Measurements from ENCODE around the gene UQCRFS1.

UQCRFS1 gene

GRCh38 chr19:29212648-29213573 is at the start of gene UQCRFS1:
TSS of gene UQCRFS1 (minus strand) at chr19:29213151. CDS start at chr19:29213118, 33 bp downstream.
- Histone ChIP-seq H3K4me2 (peak within 1 kb of the TSS; percentile 99), H3K27me3 (ENCODE audit: insufficient read depth, low read depth) (no peaks in the 10 kb centered on the region), H3K36me3 (ENCODE audit: insufficient read depth) (peaks cover 15% of the 10 kb centered on the region; the same call in 1 of the 2 replicates), H3K27ac (peak within 1 kb of the TSS; percentile 98), H4K20me1 (ENCODE audit: insufficient read depth) (peaks cover 10% of the 10 kb centered on the region), H3K79me2 (ENCODE audit: insufficient read depth, low read depth) (peaks cover 50% of the 10 kb centered on the region), H3K9ac (peak within 1 kb of the TSS; percentile 100), H3K4me3 (IDR thresholded peaks at IDR 0.05; ENCODE audit: insufficient read depth, low read depth, low read length) (peak within 1 kb of the TSS; percentile 47), H2AFZ (ENCODE audit: low read depth) (peak within 1 kb of the TSS; percentile 88), H3K4me1 (ENCODE audit: low read depth, poor library complexity, severe bottlenecking) (peaks cover 11% of the 10 kb centered on the region)
- TF ChIP-seq CTCF (conservative IDR thresholded peaks at IDR 0.05; ENCODE audit: low read depth, low read length) = no peak

GRCh38 chr19:29262085-29262484 is 49.1 kb upstream of the UQCRFS1 start:
- no peaks in the 10 kb centered on the region for H3K27me3 ChIP-seq (ENCODE audit: insufficient read depth, low read depth)
- H3K4me3 ChIP-seq (IDR thresholded peaks at IDR 0.05; ENCODE audit: insufficient read depth, low read depth, low read length) = no peak overlapping the region
- H3K4me1 ChIP-seq (ENCODE audit: low read depth, poor library complexity, severe bottlenecking) = no peaks in the 10 kb centered on the region
- no peak for TF ChIP-seq CTCF (conservative IDR thresholded peaks at IDR 0.05; ENCODE audit: low read depth, low read length)
- no peaks in the 10 kb centered on the region for H4K20me1 ChIP-seq (ENCODE audit: insufficient read depth)
- no peak overlapping the region for H2AFZ ChIP-seq (ENCODE audit: low read depth)
- no peaks in the 10 kb centered on the region for H3K79me2 ChIP-seq (ENCODE audit: insufficient read depth, low read depth)
- H3K4me2 ChIP-seq = no peak overlapping the region
- H3K36me3 ChIP-seq (ENCODE audit: insufficient read depth) = no peaks in the 10 kb centered on the region
- H3K27ac ChIP-seq = no peak overlapping the region
- no peak overlapping the region for H3K9ac ChIP-seq

GRCh38 chr19:29260477-29261317 is 47.7 kb upstream of the UQCRFS1 start:
- H2AFZ ChIP-seq (ENCODE audit: low read depth) = no peak overlapping the region

More at GRCh38 chr19:29260477-29261317, 47.7 kb upstream of the UQCRFS1 start:
- Histone ChIP-seq H3K27ac (no peak overlapping the region), H3K36me3 (ENCODE audit: insufficient read depth) (no peaks in the 10 kb centered on the region), H3K27me3 (ENCODE audit: insufficient read depth, low read depth) (no peaks in the 10 kb centered on the region), H3K4me3 (IDR thresholded peaks at IDR 0.05; ENCODE audit: insufficient read depth, low read depth, low read length) (no peak overlapping the region), H3K79me2 (ENCODE audit: insufficient read depth, low read depth) (no peaks in the 10 kb centered on the region), H3K4me2 (no peak overlapping the region), H4K20me1 (ENCODE audit: insufficient read depth) (no peaks in the 10 kb centered on the region), H3K4me1 (ENCODE audit: low read depth, poor library complexity, severe bottlenecking) (no peaks in the 10 kb centered on the region), H3K9ac (no peak overlapping the region)
- TF ChIP-seq CTCF (conservative IDR thresholded peaks at IDR 0.05; ENCODE audit: low read depth, low read length) = peak; percentile 68

All from KMS-11 (cell line).